Body of pancreas (tissue), 4 donors: ENCODE measurements around the gene G6PC1.

ENCODE experiments used
- CTCF ChIP-seq, 7 experiments: fragments of 450-650 bp in 4 of 7; fragments of 200-600 bp in 3 of 7; sonication (generic) in 3 of 7; IDR thresholded peaks; one replicate each; pipeline ENCODE4 v1.5.1; 2016 to 2019; ENCODE audit warnings: antibody characterized with exemption in 7 of 7
- POLR2A ChIP-seq, 3 donors: fragments of 450-650 bp; IDR thresholded peaks; one replicate each; pipeline ENCODE4 v1.6.1; 2016; ENCODE audit warnings: antibody characterized with exemption in 3 of 3, mild to moderate bottlenecking in 2 of 3

- TF ChIP-seq POLR2A (IDR thresholded peaks at IDR 0.05): no peak
- no peak for TF ChIP-seq CTCF (IDR thresholded peaks at IDR 0.05)
Measured at GRCh38 chr17:42865638-42866094, 34.9 kb upstream of the G6PC1 start.
